Kidney capillary endothelial cell (primary cell): ENCODE data around the gene BCOR.
A peak's percentile ranks its signal among the peaks of the same experiment; 100 is the strongest.

Source experiments
- DNase-seq: peaks from one replicate; pipeline ENCODE4 v3.0.0-alpha.2; 2018; ENCODE audit warnings: low spot score

Gene BCOR

GRCh38 chrX:40063555-40063954, 34.2 kb downstream of the BCOR start:
- DNase-seq, result no peak

- no peak for DNase-seq
These were observed 35.1 kb downstream of the BCOR start for GRCh38 chrX:40062525-40063155.

GRCh38 chrX:40061871-40062524, 35.8 kb downstream of the BCOR start:
- no peak for DNase-seq

- DNase-seq, result no peak
These were observed 36.8 kb downstream of the BCOR start for GRCh38 chrX:40061005-40061404.

GRCh38 chrX:40060356-40060845, 37.4 kb downstream of the BCOR start:
- no peak for DNase-seq

- DNase-seq, result no peak
These were observed 39.0 kb downstream of the BCOR start for GRCh38 chrX:40058719-40059118.

GRCh38 chrX:40057405-40057804, 40.4 kb downstream of the BCOR start:
- no peak for DNase-seq

- peak; percentile 27 for DNase-seq
These were observed 41.3 kb downstream of the BCOR start for GRCh38 chrX:40056420-40056819.

- no peak for DNase-seq
These were observed 42.3 kb downstream of the BCOR start for GRCh38 chrX:40055495-40055894.

- no peak for DNase-seq
These were observed 43.0 kb downstream of the BCOR start for GRCh38 chrX:40054793-40055192.

- DNase-seq, result no peak
These were observed 47.2 kb downstream of the BCOR start for GRCh38 chrX:40050532-40050931.

- no peak for DNase-seq
These were observed 48.6 kb downstream of the BCOR start for GRCh38 chrX:40049084-40049641.

GRCh38 chrX:40047485-40047884, 50.3 kb downstream of the BCOR start:
- no peak for DNase-seq

- no peak for DNase-seq
These were observed 53.9 kb downstream of the BCOR start for GRCh38 chrX:40043895-40044294.

GRCh38 chrX:40041915-40042314, 55.8 kb downstream of the BCOR start:
- DNase-seq, result no peak

GRCh38 chrX:40040686-40041461, 56.9 kb downstream of the BCOR start:
- DNase-seq, result no peak

GRCh38 chrX:40039887-40040286, 57.9 kb downstream of the BCOR start:
- no peak for DNase-seq

- DNase-seq, result no peak
These were observed 60.4 kb downstream of the BCOR start for GRCh38 chrX:40037367-40037766.

- DNase-seq, result no peak
These were observed 62.0 kb downstream of the BCOR start for GRCh38 chrX:40035726-40036125.

- DNase-seq, result no peak
These were observed 65.8 kb downstream of the BCOR start for GRCh38 chrX:40031911-40032310.

GRCh38 chrX:40030205-40030604, 67.6 kb downstream of the BCOR start:
- DNase-seq, result no peak

- no peak for DNase-seq
These were observed 75.3 kb downstream of the BCOR start for GRCh38 chrX:40022421-40022820.

GRCh38 chrX:40021647-40022046, 76.1 kb downstream of the BCOR start:
- no peak for DNase-seq
